HS-5 (cell line): ENCODE measurements around the gene SH3RF3.

Source experiments
- DNase-seq: peaks from one replicate; pipeline ENCODE4 v3.0.0-alpha.2; 2012; ENCODE audit warnings: low read depth

Gene SH3RF3

DNA sequence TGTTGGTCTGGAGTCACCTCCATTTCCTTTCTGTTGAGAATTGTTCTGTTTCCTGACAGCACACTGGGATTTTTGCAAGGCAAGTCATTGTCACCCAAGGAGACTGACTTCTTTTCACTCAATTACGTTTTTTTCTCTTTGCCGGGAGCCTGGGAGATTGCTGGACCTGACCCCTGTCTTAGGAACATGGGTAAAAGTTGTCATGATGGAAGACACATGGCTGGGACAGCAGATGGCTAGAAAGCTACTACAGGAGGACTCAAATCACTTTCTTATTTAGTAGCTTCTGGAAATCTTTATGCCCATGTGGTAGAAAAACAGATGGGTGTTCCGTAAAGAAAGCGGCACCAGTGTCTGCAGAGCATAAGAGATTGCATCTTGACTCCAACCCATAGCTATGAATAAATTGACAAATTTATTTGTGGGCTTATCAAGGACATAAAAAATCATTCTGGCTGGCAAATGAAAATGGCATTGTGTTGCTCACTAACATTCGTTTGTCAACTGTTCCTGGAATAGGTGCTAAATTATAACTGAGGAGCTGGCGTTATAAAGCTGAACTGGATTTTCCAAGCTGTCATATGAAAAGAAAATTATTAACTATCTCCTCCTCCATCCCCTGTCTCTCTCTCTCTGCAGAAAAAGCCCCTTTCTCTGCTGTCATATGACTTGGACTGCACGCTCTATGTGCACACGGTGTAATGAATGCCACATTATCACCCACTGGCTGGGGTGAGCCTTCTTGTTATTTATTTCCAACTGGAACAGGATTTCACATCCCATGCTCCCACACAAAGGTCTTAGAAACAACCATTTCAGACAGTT is 159.8 kb downstream of the SH3RF3 start:
- DNase-seq, result no peak

GRCh38 chr2:109289504-109290222 is 160.7 kb downstream of the SH3RF3 start:
- DNase-seq, result no peak

- DNase-seq, result peak; percentile 14
Measured at GRCh38 chr2:109290887-109291643, 162.1 kb downstream of the SH3RF3 start.

DNA sequence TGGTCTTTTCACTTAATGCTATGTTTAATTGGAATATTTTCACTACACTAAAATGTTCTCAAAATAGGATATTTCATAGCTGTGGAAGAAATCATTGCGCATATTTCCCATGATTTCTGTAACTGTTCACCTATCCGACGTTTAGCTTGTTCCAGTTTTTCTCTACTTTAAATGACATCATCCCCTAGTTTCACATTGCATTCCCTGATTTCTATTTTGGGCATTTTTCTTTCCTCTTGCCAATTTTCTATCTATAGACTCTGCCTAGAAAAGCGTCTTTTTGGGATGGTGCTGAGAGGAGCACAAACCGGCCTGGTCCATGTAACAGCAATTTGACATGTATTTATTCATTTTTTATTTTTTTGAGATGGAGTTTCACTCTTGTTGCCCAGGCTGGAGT is 163.4 kb downstream of the SH3RF3 start:
- DNase-seq, result no peak

DNA sequence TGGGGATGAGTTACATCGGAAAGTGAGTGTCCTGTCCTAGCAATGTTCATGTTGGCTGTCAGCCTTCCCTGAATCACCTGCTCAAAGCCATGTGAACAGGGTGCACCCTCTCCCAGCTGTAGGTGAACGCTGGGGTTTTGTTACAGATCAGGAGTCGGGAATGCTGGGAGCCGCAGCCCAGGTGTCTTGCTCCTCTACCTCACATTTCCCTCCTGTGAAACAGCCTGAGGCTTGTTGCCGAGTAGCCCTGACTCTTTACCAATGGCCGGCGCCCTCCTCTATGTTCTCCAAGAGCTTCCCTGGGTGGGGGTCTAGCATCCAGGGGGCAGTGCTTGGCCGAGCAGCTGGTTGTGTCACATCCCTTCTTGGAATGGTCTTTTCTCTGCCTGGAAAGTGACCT is 164.7 kb downstream of the SH3RF3 start:
- DNase-seq, result no peak

- DNase-seq, result no peak
Measured at GRCh38 chr2:109294523-109294922, 165.5 kb downstream of the SH3RF3 start.

- DNase-seq, result no peak
Measured at GRCh38 chr2:109295070-109295780, 166.2 kb downstream of the SH3RF3 start.

DNA sequence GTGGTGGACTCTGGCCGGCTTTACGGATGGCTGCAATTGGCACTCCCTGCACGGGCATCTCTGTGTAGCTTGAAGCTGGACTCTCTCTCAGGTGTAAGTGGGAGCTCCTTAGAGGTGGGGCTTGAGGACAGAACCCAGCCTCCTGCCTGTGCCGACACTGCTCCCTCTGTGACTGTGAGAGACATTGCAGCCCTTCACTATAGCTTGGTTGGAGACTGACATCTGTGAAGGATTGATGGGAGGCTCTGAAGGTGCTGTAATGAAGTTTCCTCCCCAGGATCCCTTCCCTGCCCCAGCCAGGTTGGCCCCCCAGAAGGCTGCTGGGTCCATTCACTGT is 166.7 kb downstream of the SH3RF3 start:
- DNase-seq, result no peak

DNA sequence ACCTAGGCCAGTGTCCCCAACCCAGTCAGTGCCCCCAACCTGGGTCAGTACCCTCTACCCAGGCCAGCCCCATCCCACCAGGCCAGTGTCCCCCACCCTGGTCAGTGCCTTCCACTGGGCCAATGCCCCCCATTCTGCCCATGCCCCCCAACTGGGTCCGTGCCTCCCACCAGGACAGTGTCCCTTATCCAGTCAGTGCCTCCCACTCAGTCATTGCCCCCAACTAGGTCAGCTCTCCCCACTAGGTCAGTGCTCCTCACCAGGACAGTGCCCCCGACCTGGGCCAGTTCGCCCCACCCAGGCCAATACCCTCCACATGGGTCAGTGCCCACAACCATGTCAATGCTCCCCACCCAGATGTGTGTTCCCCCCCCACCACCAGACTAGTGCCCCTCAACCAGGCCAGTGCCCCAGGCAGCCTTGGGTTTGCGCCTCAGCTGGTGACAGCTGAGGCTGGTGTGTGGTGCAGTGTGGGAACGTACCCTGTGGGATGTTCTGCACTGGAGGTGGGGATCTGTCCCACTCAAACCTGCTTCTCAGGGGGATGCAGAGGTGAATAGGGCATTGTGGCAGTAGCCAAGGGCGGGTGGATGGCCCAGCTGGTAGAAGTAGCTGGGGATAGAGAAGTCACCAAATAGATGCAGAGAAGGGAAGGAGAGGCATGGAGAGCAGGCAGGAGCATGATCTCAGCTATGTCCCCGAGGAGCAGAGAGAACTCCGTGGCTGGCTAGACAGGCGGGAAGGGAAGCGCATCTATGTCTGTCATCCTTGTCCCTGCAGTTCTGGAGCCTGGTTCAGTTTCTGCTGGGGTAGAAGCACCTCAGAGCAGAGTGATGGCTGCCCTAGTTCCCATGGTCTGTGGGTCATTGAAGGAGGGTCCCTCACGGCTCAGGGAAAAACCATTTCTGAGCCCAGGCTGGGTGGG is 168.8 kb downstream of the SH3RF3 start:
- DNase-seq, result no peak

GRCh38 chr2:109298851-109299250 is 169.8 kb downstream of the SH3RF3 start:
- no peak for DNase-seq

- DNase-seq, result no peak
Measured at GRCh38 chr2:109299536-109299935, 170.5 kb downstream of the SH3RF3 start.

GRCh38 chr2:109300582-109300981 is 171.6 kb downstream of the SH3RF3 start:
- no peak for DNase-seq

DNA sequence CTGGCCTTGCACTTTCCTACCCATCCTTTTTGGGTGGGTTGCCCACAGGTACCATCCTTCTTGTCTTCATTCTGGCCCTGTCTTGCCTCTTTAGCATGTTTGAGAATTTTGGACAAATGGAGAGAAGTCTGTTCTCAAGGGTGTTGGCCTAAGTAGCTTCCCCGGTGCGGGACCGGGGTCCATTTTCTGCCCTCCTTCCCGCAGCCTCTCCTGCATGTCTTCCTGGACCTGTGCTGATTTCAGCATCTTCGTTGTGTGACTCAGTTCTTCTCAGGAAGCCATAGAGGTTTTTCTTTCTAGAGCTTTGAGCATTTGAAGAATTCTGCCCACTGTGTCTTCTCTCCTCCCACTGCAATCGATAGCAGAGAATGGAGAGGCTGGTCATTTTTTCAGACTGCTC is 172.7 kb downstream of the SH3RF3 start:
- DNase-seq, result no peak

GRCh38 chr2:109302319-109302718 is 173.3 kb downstream of the SH3RF3 start:
- no peak for DNase-seq

GRCh38 chr2:109304242-109304641 is 175.2 kb downstream of the SH3RF3 start:
- no peak for DNase-seq

- no peak for DNase-seq
Measured at GRCh38 chr2:109304731-109305470, 175.9 kb downstream of the SH3RF3 start.

DNA sequence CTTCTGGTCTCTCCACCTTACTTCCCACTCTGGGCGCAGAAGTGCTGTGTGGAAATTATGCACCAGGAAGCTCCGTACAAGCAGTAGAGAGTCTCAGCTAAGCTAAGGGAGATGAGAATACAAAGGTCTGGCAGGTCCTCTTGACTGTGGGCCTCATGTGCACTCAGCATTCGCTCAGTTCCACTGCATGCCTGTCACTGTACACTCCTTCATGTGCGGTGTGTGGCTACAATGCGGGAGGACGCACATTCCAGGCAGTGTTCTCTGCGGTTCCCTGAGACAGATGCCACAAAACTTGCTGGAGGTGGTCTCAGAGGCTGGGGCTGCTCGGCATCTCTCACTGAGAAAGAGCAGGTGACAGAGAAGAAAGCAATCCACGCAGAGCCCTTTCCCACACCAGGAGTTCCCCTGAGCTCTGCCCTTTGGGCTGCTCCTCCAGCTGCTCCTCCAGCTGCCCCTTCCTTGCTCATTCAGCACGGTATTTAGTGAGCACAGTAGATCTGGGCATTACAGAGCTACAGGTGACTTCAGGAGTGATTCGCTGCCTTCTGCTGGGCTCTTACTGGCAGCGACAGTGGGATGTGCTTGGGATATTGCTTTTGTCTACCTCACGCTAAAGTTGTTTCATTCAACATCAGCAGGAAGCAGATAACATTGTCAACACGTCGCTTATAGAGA is 176.6 kb downstream of the SH3RF3 start:
- DNase-seq, result no peak

DNA sequence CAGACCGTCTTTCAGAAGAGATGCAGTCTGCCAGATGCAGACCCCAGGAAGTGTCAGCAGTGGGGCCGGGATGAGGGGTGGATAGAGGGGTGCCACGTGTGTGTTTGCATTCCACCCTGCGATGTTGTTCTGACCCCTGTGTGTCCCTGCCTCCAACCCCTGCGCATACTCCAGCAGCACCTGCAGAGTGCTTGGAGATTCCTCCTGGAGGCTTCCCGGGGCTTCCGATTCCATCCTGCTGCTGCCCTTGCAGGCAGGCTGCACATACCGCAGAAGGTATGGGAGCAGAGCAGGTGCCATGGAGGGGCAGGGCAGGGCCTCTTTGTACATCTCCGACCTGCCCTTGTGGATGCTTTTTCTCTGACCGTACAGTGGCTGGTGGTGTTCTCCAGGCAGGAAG is 177.2 kb downstream of the SH3RF3 start:
- no peak for DNase-seq

GRCh38 chr2:109311771-109312170 is 182.8 kb downstream of the SH3RF3 start:
- no peak for DNase-seq

DNA sequence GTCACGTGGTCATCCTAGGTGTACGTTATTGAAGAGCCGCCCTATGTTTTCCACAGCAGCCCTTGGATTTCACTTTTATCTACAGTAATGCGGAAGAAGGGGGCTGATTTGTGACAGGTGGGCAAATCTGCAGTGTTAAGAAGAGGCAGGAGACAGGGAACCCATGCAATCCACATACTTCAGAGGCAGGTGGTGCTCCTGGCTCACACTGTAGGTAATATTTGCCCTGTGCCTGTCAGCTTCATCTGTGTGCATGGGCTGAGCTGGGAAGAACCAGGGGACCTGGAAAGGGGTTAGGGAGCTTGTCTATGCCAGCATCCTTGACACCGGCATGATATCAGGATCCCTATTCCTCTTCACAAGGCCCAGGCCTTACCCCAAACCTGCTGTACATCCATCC is 183.9 kb downstream of the SH3RF3 start:
- DNase-seq, result no peak
